Measurements from ENCODE around the gene SNRPD3. TPM values are rescaled to one million over a fixed set of nuclear protein-coding genes. Genes with fewer than 3 reads are reported as not detected.

The SNRPD3 gene
- total and polyA plus RNA-seq, 2 donors (not counting 3 experiments of a cell fraction or from before 2014, with no cell fraction given), result 121 to 253 TPM

- Histone ChIP-seq H3K27me3 (ENCODE audit: control insufficient read depth in 2 of 2, insufficient read depth in 2 of 2, low read length in 2 of 2) (peaks cover 5 to 6% of the 10 kb centered on the region in 2 experiments), H3K79me2 (ENCODE audit: control insufficient read depth, insufficient read depth, low read length) (no peaks in the 10 kb centered on the region), H3K9me3 (replicated peaks; ENCODE audit: control insufficient read depth, insufficient read depth, low read length) (no peaks in the 10 kb centered on the region), H3K4me2 (ENCODE audit: insufficient read depth, low read length) (no peak overlapping the region), H4K20me1 (replicated peaks; ENCODE audit: control insufficient read depth, extremely low read depth, insufficient read depth, low read length) (no peaks in the 10 kb centered on the region), H3K4me3 (replicated peaks in 1 of 3; ENCODE audit: insufficient read depth in 1 of 3, low read depth in 1 of 3, low read length in 3 of 3) (no peak overlapping the region), H3K27ac (ENCODE audit: insufficient read depth, low read depth, low read length) (no peak overlapping the region), H3K9me1 (replicated peaks; ENCODE audit: control insufficient read depth, extremely low read depth, insufficient read depth, low read length) (no peaks in the 10 kb centered on the region), H3K36me3 (ENCODE audit: control insufficient read depth in 2 of 2, extremely low read depth in 1 of 2, insufficient read depth in 2 of 2, low read length in 2 of 2) (no peaks in the 10 kb centered on the region), H3K9ac (replicated peaks; ENCODE audit: extremely low read depth, insufficient read depth, low read length) (no peak overlapping the region), H3K4me1 (ENCODE audit: control insufficient read depth, extremely low read depth, insufficient read depth, low read length) (no peaks in the 10 kb centered on the region), H2AFZ (ENCODE audit: low read depth, low read length) (no peak overlapping the region)
- FAIRE-seq (no peak), DNase-seq (ENCODE audit: low read depth, low spot score) (no peak)
- no TSS peak for BruUV-seq (replicated peaks)
- dilution Hi-C loops (cut with MboI; ENCODE audit: extremely low pct_ligation_motif_present, low sequenced_read_pairs) (no loop called here), intact Hi-C loops (cut with micrococcal nuclease) (no loop called here)
- ChIA-PET POLR2A (no interaction called here), CTCF (interaction anchor here (1.8 kb wide), 1 partner anchor 94 kb away, joined by 8 read pairs; no protein-coding TSS in a partner anchor)
- no peak for TF ChIP-seq POLR2A (IDR thresholded peaks at IDR 0.05; ENCODE audit: low read depth, low read length)
- no peak for TF ChIP-seq POLR2AphosphoS5 (IDR thresholded peaks at IDR 0.05; ENCODE audit: insufficient read depth, low read depth, low read length)
- TF ChIP-seq JUN (IDR thresholded peaks at IDR 0.05; ENCODE audit: borderline replicate concordance, insufficient read depth, insufficient read length, low read depth), result no peak
- no peak for TF ChIP-seq EZH2 (IDR thresholded peaks at IDR 0.05; ENCODE audit: borderline replicate concordance, low read depth, low read length, severe bottlenecking)
- no peak for TF ChIP-seq MAX (IDR thresholded peaks at IDR 0.05; ENCODE audit: insufficient read depth, insufficient read length)
- TF ChIP-seq MYC (IDR thresholded peaks at IDR 0.05; ENCODE audit: low read depth, low read length), result no peak
- no peak for TF ChIP-seq GATA2 (IDR thresholded peaks at IDR 0.05; ENCODE audit: insufficient read depth, insufficient read length, low read depth, low read length)
These were observed 38.4 kb upstream of the SNRPD3 start for GRCh38 chr22:24517446-24517845.

- no peak overlapping the region for H3K27ac ChIP-seq (ENCODE audit: insufficient read depth, low read depth, low read length)
- no peak overlapping the region for H3K9ac ChIP-seq (replicated peaks; ENCODE audit: extremely low read depth, insufficient read depth, low read length)
- POLR2A ChIA-PET, result no interaction called here
- FAIRE-seq (no peak), DNase-seq (ENCODE audit: low read depth, low spot score) (no peak)
- no peaks in the 10 kb centered on the region for H3K79me2 ChIP-seq (ENCODE audit: control insufficient read depth, insufficient read depth, low read length)
- no peaks in the 10 kb centered on the region for H3K4me1 ChIP-seq (ENCODE audit: control insufficient read depth, extremely low read depth, insufficient read depth, low read length)
- CTCF ChIA-PET, result interaction anchor here (1.1 to 1.8 kb wide), 3 partner anchors 12 to 95 kb away, joined by 3 to 8 read pairs (median 6); no protein-coding TSS in a partner anchor
- BruUV-seq (replicated peaks), result no TSS peak
- H3K27me3 ChIP-seq (ENCODE audit: control insufficient read depth in 2 of 2, insufficient read depth in 2 of 2, low read length in 2 of 2), result peaks cover 5 to 6% of the 10 kb centered on the region in 2 experiments
- TF ChIP-seq EZH2 (IDR thresholded peaks at IDR 0.05; ENCODE audit: borderline replicate concordance, low read depth, low read length, severe bottlenecking) (no peak), FOS (IDR thresholded peaks at IDR 0.05; ENCODE audit: borderline replicate concordance, insufficient read depth, low read length) (no peak), MYC (IDR thresholded peaks at IDR 0.05; ENCODE audit: low read depth, low read length) (no peak), JUN (IDR thresholded peaks at IDR 0.05; ENCODE audit: borderline replicate concordance, insufficient read depth, insufficient read length, low read depth) (no peak), POLR2A (IDR thresholded peaks at IDR 0.05; ENCODE audit: low read depth, low read length) (no peak), CTCF (IDR thresholded peaks at IDR 0.05; ENCODE audit: extremely low read depth in 1 of 2, insufficient read depth in 1 of 2, low read depth in 1 of 2, low read length in 2 of 2) (no peak), GATA2 (IDR thresholded peaks at IDR 0.05; ENCODE audit: insufficient read depth, insufficient read length, low read depth, low read length) (no peak), MAX (IDR thresholded peaks at IDR 0.05; ENCODE audit: insufficient read depth, insufficient read length) (no peak)
- dilution Hi-C loops (cut with MboI; ENCODE audit: extremely low pct_ligation_motif_present, low sequenced_read_pairs) (no loop called here), intact Hi-C loops (cut with micrococcal nuclease) (no loop called here)
- no peaks in the 10 kb centered on the region for H4K20me1 ChIP-seq (replicated peaks; ENCODE audit: control insufficient read depth, extremely low read depth, insufficient read depth, low read length)
- no peak overlapping the region for H3K4me3 ChIP-seq (replicated peaks in 1 of 3; ENCODE audit: insufficient read depth in 1 of 3, low read depth in 1 of 3, low read length in 3 of 3)
- H3K36me3 ChIP-seq (ENCODE audit: control insufficient read depth in 2 of 2, extremely low read depth in 1 of 2, insufficient read depth in 2 of 2, low read length in 2 of 2), result no peaks in the 10 kb centered on the region
- H3K9me1 ChIP-seq (replicated peaks; ENCODE audit: control insufficient read depth, extremely low read depth, insufficient read depth, low read length), result no peaks in the 10 kb centered on the region
- H2AFZ ChIP-seq (ENCODE audit: low read depth, low read length), result no peak overlapping the region
- no peak overlapping the region for H3K4me2 ChIP-seq (ENCODE audit: insufficient read depth, low read length)
- no peaks in the 10 kb centered on the region for H3K9me3 ChIP-seq (replicated peaks; ENCODE audit: control insufficient read depth, insufficient read depth, low read length)
These were observed 37.6 kb upstream of the SNRPD3 start for GRCh38 chr22:24518228-24518627.

Data from endothelial cell of umbilical vein (primary cell).